Chondrocyte (in vitro differentiated cells): Measurements from ENCODE around the gene MAPK6. TPM values are rescaled to one million over a fixed set of nuclear protein-coding genes. Genes with fewer than 3 reads are reported as not detected.
"Not testable (repeated sequence)": the region's sequence is repeated elsewhere in the genome, so short reads cannot be mapped to it uniquely, and the experiment has no call there.

Experiments used
- DNase-seq: peaks from one replicate; pipeline ENCODE4 v3.0.0; 2021; ENCODE audit warnings: mixed read lengths, low spot score
- H3K27ac Mint-ChIP-seq: one replicate; pipeline ENCODE4 v1.8.0; 2021; ENCODE audit warnings: mild to moderate bottlenecking, moderate library complexity, mixed read lengths; ENCODE audit not compliant: unreplicated experiment
- H3K27me3 Mint-ChIP-seq: 2 replicates; pipeline ENCODE4 v1.8.0; 2021; ENCODE audit warnings: low read depth, mixed read lengths
- H3K36me3 Mint-ChIP-seq: 2 replicates; pipeline ENCODE4 v1.8.0; 2021; ENCODE audit warnings: low read depth, mixed read lengths
- H3K4me1 Mint-ChIP-seq: 2 replicates; pipeline ENCODE4 v1.8.0; 2021; ENCODE audit warnings: low read depth, mild to moderate bottlenecking, mixed read lengths
- H3K4me3 Mint-ChIP-seq: one replicate; pipeline ENCODE4 v1.8.0; 2021; ENCODE audit warnings: mild to moderate bottlenecking, moderate library complexity, mixed read lengths; ENCODE audit not compliant: unreplicated experiment
- H3K9me3 Mint-ChIP-seq: 2 replicates; pipeline ENCODE4 v1.8.0; 2021; ENCODE audit warnings: low read depth, mixed read lengths
- CTCF ChIP-seq: fragments of 200-600 bp; sonication (generic); IDR thresholded peaks from 2 replicates; pipeline ENCODE4 v1.5.0; 2021; ENCODE audit warnings: antibody characterized with exemption, mild to moderate bottlenecking, moderate library complexity
- total RNA-seq: library from RNA; stranded (reverse); gene quantifications from 3 replicates; pipeline ENCODE4 v1.2.1, GENCODE V29; 2021

MAPK6 gene
- total RNA-seq, 1 donor from 2014 or later: 59.0 TPM

GRCh38 chr15:52037889-52038505 lies 19.0 kb downstream of the MAPK6 start:
- peaks cover 69% of the 10 kb centered on the region for H3K4me1 Mint-ChIP-seq
- peaks cover 8% of the 10 kb centered on the region for H3K36me3 Mint-ChIP-seq
- no peaks in the 10 kb centered on the region for H3K27me3 Mint-ChIP-seq
- peak overlapping the region; percentile 60 for H3K27ac Mint-ChIP-seq
- no peak for TF ChIP-seq CTCF
- no peak for DNase-seq
- H3K9me3 Mint-ChIP-seq: peaks cover 11% of the 10 kb centered on the region
- H3K4me3 Mint-ChIP-seq: no peak overlapping the region

GRCh38 chr15:52039925-52040781 lies 21.1 kb downstream of the MAPK6 start:
- no peak for DNase-seq
- Mint-ChIP-seq H3K4me1 (peaks cover 62% of the 10 kb centered on the region), H3K36me3 (no peaks in the 10 kb centered on the region), H3K9me3 (no peaks in the 10 kb centered on the region), H3K27me3 (no peaks in the 10 kb centered on the region), H3K27ac (peak overlapping the region; percentile 41), H3K4me3 (no peak overlapping the region)
- no peak for TF ChIP-seq CTCF

GRCh38 chr15:52042051-52042851 lies 23.2 kb downstream of the MAPK6 start:
- no peaks in the 10 kb centered on the region for H3K27me3 Mint-ChIP-seq
- no peak for TF ChIP-seq CTCF
- H3K27ac Mint-ChIP-seq: peak overlapping the region; percentile 58
- DNase-seq: no peak
- peaks cover 7% of the 10 kb centered on the region for H3K36me3 Mint-ChIP-seq
- peaks cover 67% of the 10 kb centered on the region for H3K4me1 Mint-ChIP-seq
- H3K9me3 Mint-ChIP-seq: no peaks in the 10 kb centered on the region
- no peak overlapping the region for H3K4me3 Mint-ChIP-seq

- Mint-ChIP-seq H3K36me3 (peaks cover 16% of the 10 kb centered on the region), H3K4me1 (peaks cover 48% of the 10 kb centered on the region)
- not testable (repeated sequence) for H3K27me3 Mint-ChIP-seq, DNase-seq, H3K9me3 Mint-ChIP-seq, H3K4me3 Mint-ChIP-seq, H3K27ac Mint-ChIP-seq
- peak; percentile 55 for TF ChIP-seq CTCF
These were observed 26.8 kb downstream of the MAPK6 start for GRCh38 chr15:52045795-52046298.

- peaks cover 41% of the 10 kb centered on the region for H3K4me1 Mint-ChIP-seq
- H3K9me3 Mint-ChIP-seq, H3K4me3 Mint-ChIP-seq, DNase-seq, H3K27me3 Mint-ChIP-seq: not testable (repeated sequence)
- H3K27ac Mint-ChIP-seq: peak overlapping the region; percentile 2
- peaks cover 16% of the 10 kb centered on the region for H3K36me3 Mint-ChIP-seq
These were observed 27.5 kb downstream of the MAPK6 start for GRCh38 chr15:52046552-52046951.
